GM19324 (cell line): ENCODE results near the gene TMEM217.
"Not testable (repeated sequence)": the region's sequence is repeated elsewhere in the genome, so short reads cannot be mapped to it uniquely, and the experiment has no call there.

Source experiments
- ATAC-seq: cut with Tn5 transposase; IDR thresholded peaks from one replicate; pipeline ENCODE4 v1.9.1; 2021; ENCODE audit warnings: mild to moderate bottlenecking, moderate library complexity; ENCODE audit not compliant: unreplicated experiment, low FRiP score

TMEM217 gene

DNA sequence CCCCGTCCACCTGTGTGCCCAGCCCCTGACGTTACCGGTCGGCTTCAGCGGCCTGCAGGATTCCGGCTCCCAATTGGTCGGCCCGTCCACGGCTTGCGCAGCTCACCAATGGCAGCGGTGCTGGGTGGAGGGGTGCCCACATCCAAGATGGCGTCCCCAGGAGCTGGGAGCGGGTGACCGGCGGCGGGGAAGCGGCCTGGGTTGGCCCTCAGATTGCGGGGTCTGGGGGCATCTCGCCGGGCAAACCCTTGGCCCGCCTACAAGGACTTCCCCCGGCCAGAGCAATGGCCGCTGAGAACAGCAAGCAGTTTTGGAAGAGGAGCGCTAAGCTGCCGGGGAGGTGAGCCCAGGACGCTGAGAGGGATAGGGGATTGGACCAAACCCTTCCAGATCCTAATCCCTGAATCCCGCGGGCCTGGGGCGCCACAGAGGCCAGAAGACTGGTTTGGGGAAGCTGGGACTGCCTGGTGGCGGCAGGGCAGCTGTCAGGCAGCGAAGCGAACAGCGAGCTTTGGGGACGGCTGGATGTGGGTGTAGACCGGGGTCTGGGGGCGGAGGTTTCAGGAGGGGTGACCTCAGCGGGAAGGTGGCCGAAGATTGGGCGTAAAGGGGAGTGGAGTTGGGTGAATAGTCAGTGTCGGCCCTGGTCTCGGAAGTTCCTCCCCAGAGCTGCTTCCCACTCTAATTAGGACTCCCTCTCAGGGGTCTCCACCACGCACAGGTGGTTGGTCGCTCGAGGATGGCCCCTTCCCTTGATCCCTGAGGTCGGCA lies at the start of gene TMEM217, which contains the start of gene TBC1D22B:
Gene TMEM217 (minus strand): TSS at position 511 of the 771 bp plus-strand sequence. CDS start 39,114 bp downstream, outside the sequence.
Gene TBC1D22B (plus strand): TSS at position 139 of the 771 bp plus-strand sequence. CDS start 146 bp downstream, at position 285.
- ATAC-seq, result peak; percentile 96

DNA sequence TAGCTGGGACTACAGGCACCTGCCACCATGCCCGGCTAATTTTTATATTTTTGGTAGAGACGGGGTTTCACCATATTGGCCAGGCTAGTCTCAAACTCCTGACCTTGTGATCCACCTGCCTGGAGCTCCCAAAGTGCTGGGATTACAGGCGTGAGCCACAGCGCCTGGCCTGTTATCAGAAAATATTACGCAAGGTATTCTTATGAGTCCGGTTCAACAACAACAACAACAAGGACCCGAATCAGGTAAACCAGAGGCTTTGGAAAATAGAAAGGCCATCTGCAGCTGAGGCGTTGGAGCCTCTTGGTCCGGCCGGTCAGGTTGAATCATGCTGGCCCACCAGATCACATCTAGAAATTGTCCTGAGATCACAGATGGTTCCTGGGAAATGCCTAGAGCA lies 49.5 kb upstream of the TMEM217 start:
- ATAC-seq, result not testable (repeated sequence)

DNA sequence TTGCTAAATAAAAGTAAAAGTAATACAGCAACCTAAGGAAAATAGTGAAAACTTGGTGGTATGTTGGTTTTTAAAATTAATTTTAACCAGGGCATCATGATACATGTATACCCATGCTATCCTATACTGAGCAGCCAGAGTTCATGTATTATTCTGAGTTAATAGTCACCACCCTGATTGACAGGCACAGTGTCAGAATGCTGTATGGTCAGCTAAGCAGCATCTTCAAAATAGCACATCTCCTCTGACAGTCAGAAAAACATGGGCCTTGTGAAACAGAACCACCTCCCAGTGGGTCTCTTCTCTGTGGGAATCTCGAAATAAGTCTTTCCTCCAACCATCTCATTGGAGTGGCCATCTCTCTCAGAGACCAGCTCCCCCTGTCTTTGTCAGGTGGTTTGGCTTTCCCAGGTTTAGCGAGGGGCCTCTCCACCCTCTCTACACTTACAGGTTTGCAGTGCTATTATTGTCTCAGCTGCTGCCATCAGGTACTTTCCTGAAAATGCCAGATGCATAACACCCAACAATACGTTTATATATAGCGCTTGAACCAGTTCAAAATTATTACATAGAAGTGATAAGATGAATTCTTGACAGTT lies 48.8 kb upstream of the TMEM217 start:
- ATAC-seq, result no peak

DNA sequence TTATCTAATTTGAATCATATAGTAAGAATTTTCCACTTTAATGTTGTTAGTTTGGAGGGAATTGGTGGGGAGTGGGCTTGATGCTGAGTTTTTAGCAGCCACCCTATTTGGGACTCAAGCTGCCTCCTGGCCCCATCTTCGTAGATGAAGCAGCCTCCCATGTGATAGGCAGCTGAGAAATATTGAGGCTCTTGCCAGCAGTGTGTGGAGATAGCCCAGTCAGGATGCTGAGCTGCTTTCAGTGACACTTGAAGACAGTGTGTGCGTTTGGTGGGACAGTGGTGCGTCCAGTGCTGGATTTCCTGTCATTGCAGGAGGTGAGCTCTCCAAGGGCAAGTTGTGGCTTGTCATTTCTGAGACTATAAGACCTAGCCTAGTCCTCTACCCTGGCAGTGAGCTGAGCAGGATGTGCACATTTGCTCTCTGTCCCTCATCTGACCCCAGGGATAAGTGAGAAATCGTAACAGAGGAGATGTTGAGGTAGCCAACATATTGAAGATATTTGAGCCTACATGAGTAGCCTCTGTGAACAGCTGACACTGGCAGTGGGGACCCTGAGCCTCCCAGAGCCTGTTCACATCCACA lies 48.0 kb upstream of the TMEM217 start:
- no peak for ATAC-seq

DNA sequence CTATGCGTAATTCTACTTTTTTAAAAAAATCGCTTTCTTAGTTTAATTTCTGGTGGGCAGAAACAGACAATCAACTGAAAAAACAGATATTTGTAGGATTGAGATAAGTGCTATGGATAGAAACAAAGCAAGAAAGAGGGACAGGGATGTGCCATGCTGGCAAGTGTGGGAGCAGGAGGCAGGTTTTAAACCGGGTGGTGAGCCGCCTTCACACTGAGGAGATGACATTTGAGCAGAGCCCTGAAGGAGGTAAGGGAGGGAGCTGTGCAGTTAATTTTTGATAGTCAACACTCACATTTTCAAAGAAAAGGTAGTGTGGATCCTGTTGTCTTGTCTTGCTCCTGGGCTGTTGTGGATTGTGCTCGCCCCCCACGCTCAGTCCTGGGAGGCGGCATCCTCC lies 46.8 kb upstream of the TMEM217 start:
- ATAC-seq, result no peak

DNA sequence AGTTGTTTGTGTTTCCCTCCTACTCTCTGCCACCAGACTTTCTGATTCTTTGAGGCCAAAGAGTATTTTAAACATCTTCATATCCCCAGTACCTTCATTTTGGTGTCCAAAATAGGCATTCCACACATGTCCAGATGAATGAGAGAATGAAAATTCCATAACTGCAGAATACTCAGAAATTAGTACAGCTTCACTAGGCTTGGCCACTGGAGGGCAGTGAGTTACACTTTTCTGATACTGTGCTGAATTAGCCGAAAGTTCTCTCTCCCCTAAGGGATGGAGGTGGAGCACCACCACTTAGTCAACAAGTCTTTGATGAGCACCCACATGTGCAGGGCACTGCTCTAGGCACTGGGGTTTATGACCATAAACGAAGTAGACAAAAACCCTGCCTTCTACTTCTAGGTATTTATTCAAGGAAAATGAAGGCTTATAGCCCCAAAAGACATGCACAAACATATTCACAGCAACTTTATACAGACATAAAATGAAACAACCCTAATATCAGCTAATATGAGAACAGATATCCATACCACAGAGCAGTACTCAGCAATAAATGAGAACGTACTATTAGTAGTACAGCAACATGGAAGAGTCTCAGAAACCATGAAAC lies 46.1 kb upstream of the TMEM217 start:
- ATAC-seq, result no peak

DNA sequence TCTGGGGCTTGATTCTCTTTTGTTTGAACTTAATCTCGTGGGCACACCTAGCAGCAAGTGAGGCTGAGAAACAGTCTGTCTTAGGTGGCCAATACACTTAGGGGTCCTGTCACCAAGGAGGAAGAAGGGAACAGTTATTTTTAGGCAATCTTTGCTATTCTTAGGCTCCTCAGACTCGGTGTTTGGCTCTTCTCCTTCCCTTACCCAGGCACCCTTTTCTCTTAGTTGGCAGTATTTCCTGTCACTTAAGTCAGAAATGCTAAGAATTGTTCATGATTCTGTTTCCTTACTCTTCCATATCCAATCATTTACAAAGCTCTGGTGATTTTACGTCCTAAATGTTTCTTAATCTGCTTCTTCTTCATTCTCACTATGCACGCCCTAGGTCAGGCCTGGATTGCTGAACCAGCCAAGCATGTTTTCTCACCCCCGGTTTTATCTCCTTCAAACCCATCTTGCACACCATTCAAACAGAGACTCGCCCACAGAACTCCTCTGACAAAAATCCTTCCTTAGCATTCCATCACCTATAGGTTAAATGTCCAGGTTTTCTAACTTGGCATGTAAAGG lies 45.2 kb upstream of the TMEM217 start:
- no peak for ATAC-seq

DNA sequence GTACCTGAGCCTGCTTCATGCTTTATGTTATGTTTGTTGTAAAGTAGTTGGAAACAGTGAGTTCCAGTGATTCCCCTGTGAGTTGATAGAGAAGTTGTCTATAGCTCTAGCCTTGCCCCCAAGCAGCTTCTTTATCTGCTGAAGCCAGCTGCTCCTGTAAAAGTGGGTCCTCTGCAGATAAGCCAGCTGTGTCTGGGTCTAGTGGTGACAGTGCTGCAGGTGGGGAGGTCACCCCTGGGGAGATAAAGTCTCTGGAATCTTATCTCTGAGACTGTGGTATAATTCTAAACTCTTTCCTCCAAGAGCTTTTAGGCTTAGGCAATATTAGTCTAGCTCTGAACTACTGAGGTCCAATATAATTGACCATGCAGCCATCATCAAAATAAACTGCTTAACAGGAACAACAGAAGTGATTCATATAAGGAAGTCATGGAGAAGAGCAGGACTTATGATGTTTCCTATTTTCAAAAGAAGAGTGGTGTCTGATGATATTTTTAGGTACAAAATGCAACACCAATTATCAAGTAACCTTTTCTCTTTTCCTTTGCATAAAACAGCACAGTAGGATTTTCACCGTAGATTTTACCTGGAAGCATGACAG lies 44.2 kb upstream of the TMEM217 start:
- ATAC-seq, result no peak

DNA sequence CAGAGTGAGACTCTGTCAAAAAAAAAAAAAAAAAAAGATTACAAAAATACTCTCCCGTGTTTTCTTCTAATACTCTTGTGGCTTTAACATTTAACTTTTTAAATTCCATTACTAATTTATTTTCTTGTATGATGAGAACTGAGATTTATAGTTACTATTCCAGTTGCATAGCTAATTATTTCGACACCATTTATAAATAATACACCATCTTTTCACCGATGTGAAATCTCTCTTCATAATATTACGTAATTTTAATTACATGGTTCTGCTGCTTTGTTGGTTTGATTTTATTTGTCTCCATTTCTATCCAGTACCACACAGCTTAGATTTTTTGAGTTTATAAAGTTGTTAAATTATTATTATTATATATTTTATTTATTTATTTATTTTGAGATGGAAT lies 42.0 kb upstream of the TMEM217 start:
- ATAC-seq, result no peak

DNA sequence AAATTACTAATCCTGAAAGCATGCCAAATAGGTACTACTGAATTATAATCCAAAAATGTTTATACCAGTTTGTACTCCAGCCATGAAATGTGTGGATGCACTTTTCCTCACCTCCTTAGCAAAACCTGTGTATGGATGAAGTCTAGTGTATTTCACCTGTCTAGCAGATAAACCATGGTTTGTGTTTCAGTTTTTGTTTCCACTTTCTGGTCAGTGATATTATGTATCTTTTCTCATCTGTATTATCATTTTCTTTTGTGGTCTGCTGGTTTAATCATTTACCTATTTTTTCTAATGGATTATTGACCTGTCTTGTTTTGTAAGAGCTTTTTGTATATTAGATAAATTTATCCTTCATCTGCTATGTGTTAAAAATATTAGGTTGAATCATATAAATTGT lies 41.0 kb upstream of the TMEM217 start:
- ATAC-seq, result no peak

DNA sequence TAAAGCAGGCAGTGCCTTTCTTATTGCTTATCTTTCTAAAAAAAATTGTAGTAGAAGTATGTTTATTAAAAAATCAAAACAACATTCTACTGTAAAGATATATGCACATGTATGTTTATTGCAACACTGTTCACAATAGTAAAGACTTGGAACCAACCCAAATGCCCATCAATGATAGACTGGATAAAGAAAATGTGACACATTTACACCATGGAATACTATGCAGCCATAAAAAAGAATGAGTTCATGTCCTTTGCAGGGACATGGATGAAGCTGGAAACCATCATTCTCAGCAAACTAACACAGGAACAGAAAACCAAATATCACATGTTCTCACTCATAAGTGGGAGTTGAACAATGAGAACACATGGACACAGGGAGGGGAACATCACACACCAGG lies 39.7 kb upstream of the TMEM217 start:
- ATAC-seq, result not testable (repeated sequence)

DNA sequence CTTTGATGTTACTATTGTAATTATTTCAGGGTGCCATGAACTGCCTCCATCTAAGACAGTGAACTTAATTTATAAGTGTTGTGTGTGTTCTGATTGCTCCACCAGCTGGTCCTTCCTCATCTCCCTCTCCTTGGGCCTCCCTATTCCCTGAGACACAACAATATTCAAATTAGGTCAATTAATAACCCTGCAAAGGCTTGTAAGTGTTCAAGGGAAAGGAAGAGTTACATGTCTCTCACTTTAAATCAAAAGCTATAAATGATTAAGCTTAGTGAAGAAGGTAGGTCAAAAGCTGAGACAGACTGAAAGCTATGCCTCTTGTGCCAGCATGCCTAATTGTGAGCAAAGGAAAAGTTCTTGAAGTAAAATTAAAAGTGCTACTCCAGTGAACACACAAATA lies 35.5 kb upstream of the TMEM217 start:
- ATAC-seq, result no peak

DNA sequence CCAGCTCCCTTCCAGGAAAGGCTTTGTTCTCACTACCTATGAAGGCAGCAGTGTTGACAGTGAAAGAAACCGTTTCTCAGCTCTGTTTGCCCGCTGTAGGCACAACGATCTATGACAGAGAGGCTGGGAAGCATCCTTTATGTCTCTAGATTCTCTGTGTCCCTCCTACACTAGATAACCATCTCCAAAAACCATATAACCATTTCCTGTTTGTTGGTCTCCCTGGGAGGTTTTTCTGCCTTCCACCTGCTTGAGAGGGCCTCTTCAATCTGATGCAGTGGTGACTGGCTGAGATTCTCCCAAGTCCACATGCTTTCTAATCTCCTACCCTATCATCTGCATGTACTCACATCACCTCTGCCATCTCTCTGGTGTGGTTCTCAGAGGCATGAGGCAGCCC lies 32.0 kb upstream of the TMEM217 start:
- no peak for ATAC-seq

DNA sequence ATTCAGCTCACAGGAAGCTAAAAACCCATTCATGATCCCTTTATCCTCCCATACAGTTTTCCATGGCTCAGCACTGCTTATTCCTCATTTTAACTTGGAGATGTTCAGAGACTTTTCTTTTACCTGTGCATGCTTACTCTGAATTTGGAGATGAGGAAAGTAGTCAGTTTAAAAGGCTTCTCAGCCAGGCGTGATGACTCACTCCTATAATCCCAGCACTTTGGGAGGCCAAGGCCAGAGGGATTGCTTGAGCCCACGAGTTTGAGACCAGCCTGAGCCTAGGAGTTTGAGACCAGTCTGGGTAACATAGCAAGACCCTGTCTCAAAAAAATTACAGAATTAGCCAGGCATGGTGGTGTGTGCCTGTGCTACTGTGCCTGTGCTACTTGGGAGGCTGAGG lies 30.3 kb upstream of the TMEM217 start:
- no peak for ATAC-seq

DNA sequence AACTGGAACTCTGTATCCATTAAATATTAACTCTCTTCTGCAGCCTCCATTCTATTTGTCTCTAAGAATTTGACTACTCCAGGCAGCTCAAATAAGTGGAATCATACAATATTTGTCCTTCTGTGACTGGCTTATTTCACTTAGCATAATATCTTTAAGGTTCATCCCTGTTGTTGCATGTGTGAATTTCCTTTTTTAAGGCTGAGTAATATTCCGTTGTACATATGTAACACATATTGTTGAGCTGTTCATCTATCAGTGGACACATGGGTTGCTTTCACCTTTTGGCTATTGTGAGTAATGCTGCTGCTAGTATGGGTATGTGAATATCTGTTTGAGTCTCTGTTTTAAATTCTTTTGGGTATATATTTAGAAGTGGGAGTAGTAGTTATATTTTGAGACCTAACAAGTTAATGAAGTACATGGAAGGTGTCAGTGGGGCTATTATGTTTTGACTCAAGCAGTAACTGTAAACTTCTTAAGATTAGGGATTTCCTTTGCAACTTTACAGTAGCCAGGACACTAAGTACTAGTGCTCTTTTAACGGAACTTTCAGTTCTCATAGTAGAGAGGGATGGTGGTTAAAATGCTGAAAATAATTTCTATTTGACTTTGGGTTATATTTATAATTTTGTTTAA lies 29.7 kb upstream of the TMEM217 start:
- ATAC-seq, result no peak

DNA sequence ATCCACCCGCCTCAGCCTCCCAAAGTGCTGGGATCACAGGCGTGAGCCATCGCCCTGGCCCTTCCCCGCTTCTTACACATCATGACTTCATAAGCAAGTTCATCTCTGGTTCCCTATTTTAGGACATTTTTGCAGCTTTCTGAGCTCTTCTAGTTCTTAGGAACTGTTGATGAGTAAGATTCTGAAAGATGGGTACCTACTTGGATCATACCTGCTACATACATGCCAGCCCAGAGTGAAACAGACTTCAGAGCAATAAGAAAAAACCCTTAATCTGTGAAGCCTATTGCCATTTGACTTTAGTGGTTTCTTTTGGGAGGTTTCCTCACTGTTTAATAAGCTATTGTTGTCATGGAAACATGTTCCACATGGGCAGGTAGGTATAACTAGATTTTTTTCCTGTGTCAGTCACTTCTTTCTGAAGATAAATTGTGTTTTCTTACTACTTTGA lies 27.9 kb upstream of the TMEM217 start:
- ATAC-seq, result no peak

DNA sequence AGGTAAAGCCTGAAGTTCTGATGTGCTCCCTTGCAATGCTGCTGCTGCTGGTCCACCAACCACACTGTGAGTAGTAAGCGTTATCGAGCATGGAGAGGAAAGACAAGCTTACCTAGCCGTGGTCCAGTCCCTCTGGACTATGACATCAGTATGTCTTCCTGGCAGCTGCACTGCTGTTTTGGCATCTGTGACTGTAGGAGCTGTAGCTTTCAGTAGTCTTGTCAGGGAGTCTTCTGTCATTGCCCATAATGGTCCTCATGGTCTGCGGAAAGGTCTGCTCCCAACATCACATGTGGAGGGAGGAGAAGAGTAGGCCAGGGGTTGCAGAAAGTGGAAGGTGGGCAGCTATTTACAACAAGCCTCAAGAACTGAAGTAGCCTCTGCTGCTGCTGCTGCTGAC lies 26.8 kb upstream of the TMEM217 start:
- no peak for ATAC-seq

DNA sequence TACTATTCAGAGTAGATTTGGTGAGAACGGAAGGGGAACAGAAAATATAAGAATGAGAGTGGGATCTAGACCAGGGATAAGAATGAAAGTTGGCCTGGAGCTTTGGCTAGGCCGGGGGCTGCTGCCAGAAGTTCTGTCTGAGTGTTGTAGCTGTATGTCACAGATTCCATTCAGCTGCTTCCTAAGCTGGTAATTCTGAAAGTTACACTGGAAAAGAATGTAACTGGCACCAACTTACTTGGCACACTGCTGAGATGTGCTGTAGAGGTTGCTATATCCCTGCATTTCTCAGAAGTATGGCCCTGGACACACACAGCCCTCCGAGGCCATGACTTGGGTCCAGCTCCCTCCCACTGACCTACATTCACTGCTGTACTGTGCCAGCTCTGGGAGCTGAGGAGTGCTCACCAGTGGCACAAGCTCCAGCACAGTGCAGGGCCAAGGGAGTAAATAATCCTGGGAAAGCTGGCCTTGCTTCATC lies 25.8 kb upstream of the TMEM217 start:
- no peak for ATAC-seq

DNA sequence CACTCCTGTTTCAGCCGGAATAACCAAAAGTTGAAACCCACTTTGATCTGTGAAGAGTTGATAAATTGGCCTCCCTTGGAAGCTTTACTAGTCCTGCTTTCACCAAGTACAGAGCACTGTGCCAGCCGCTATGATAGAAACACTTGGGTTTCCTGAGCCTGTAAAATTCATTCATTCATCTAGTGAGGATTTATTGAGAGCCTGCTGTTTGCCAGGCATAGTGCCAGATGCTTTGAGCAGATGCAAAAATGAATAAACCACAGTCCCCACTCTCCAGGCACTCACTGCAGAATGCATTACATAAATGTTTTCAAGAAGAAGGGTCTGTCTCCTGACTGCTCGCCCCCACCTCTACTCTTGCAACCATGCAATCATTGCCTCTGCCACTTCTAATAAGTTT lies 25.3 kb upstream of the TMEM217 start:
- ATAC-seq, result no peak

DNA sequence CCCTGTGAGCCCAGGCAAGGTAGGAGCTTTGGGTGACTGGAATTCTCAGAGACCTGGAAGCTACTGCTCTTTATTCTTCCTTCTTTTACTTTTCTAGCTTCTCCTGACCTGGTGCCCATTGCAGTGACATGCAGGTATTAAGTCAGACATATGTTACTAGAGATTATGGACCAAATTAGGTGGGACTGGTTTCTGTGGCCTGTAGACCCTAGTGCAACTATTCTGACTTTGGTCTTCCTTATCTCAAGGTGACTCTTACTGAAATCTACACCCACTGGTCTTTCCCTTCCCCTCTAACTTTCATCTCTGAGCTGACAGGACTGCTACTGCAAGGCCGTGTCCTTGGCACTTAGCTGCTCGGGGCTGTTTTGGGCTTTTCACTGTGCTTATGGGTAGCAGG lies 24.4 kb upstream of the TMEM217 start:
- ATAC-seq, result no peak
